OCI-LY7 (cell line): ENCODE measurements around the gene MYBBP1A. TPM values are rescaled to one million over a fixed set of nuclear protein-coding genes. Genes with fewer than 3 reads are reported as not detected.

ENCODE experiments used
- BruUV-seq: library from RNA; stranded (reverse); fragments of 400-500 nt; replicated peaks from 2 replicates; lab custom pipeline; 2021; lab: Mats Ljungman, UMichigan
- CTCF ChIA-PET: fragments of 300-600 bp; sonication (Branson Sonifier 250); formaldehyde crosslinking; loops from one replicate; lab custom pipeline; 2022; ENCODE audit warnings: antibody characterized with exemption; ENCODE audit not compliant: unreplicated experiment; lab: Charles Lee
- POLR2A ChIA-PET: fragments of 300-600 bp; sonication (Branson Sonifier 250); formaldehyde crosslinking; loops from one replicate; lab custom pipeline; 2022; ENCODE audit warnings: antibody characterized with exemption; lab: Charles Lee
- DNase-seq: peaks from one replicate; pipeline ENCODE4 v3.0.0-alpha.2; 2015; ENCODE audit warnings: low spot score
- H2AFZ ChIP-seq: fragments of 200-600 bp; sonication (generic), shearing (Covaris generic); 2 replicates; pipeline ENCODE4 v1.6.1; 2014; ENCODE audit warnings: mild to moderate bottlenecking, antibody characterized with exemption, low read length, moderate library complexity
- H3K27ac ChIP-seq: fragments of 200-600 bp; sonication (generic); 2 replicates; pipeline ENCODE4 v1.5.1; 2014; ENCODE audit warnings: mixed run types, low read depth, mild to moderate bottlenecking, moderate library complexity, low read length, inconsistent platforms; ENCODE audit not compliant: poor library complexity, severe bottlenecking
- H3K36me3 ChIP-seq: fragments of 200-600 bp; sonication (generic); 2 replicates; pipeline ENCODE4 v1.6.1; 2014; ENCODE audit warnings: mild to moderate bottlenecking, antibody characterized with exemption, low read length, moderate library complexity, mixed read lengths; ENCODE audit not compliant: insufficient read depth
- H3K4me1 ChIP-seq: fragments of 200-600 bp; sonication (generic); 2 replicates; pipeline ENCODE4 v1.5.1; 2014; ENCODE audit warnings: mild to moderate bottlenecking, low read length; ENCODE audit not compliant: insufficient read depth, poor library complexity, severe bottlenecking
- H3K4me2 ChIP-seq: fragments of 200-600 bp; sonication (generic); 2 replicates; pipeline ENCODE4 v1.6.1; 2014; ENCODE audit warnings: mild to moderate bottlenecking, low read length
- H3K4me3 ChIP-seq: fragments of 200-600 bp; sonication (generic); 2 replicates; pipeline ENCODE4 v1.5.1; 2014; ENCODE audit warnings: mild to moderate bottlenecking, low read depth, low read length; ENCODE audit not compliant: poor library complexity, severe bottlenecking
- H3K79me2 ChIP-seq: fragments of 200-600 bp; sonication (generic); 2 replicates; pipeline ENCODE4 v1.6.1; 2016; ENCODE audit warnings: low read depth, mild to moderate bottlenecking, low read length, moderate library complexity, mixed read lengths; ENCODE audit not compliant: insufficient read depth
- H3K9me2 ChIP-seq: fragments of 200-600 bp; sonication (generic); 2 replicates; pipeline ENCODE4 v1.6.1; 2016; ENCODE audit warnings: mild to moderate bottlenecking, low read length, mixed read lengths; ENCODE audit not compliant: insufficient read depth
- H3K9me3 ChIP-seq: fragments of 200-600 bp; sonication (generic); 2 replicates; pipeline ENCODE4 v1.6.1; 2014; ENCODE audit warnings: mild to moderate bottlenecking, mixed run types, low read length, mixed read lengths
- H4K20me1 ChIP-seq: fragments of 200-600 bp; sonication (generic); 2 replicates; pipeline ENCODE4 v1.6.1; 2014; ENCODE audit warnings: mild to moderate bottlenecking, antibody characterized with exemption, low read length, moderate library complexity, mixed read lengths; ENCODE audit not compliant: insufficient read depth
- EZH2phosphoT487 ChIP-seq: fragments of 200-600 bp; sonication (generic); IDR thresholded peaks from 2 replicates; pipeline ENCODE4 v1.6.1; 2018; ENCODE audit warnings: low read depth, borderline replicate concordance, mild to moderate bottlenecking, mixed run types, antibody characterized with exemption, low read length, moderate library complexity, mixed read lengths
- intact Hi-C: fragments of 100-400 bp; cut with micrococcal nuclease; formaldehyde crosslinking; loops from one replicate; pipeline ENCODE4 v1.10.0; 2022; ENCODE audit not compliant: unreplicated experiment
- total RNA-seq, 2 experiments: library from RNA; depleted of rRNA in 1 of 2; stranded (reverse); fragments of >200 nt in 1 of 2; shearing (Covaris generic) in 1 of 2; gene quantifications; 2 replicates each; pipeline ENCODE4 v1.2.3, GENCODE V29; 2014 to 2022
- TF ChIP-seq, protein P1 (sequence below): fragments of 200-600 bp; sonication (generic); conservative IDR thresholded peaks from 2 replicates; pipeline ENCODE4 v1.5.1; 2014; ENCODE audit warnings: mild to moderate bottlenecking, antibody characterized with exemption, low read length, moderate library complexity, mixed read lengths

Gene MYBBP1A
- total RNA-seq, 2 experiments from 2014 or later: 131 to 142 TPM

- intact Hi-C loops: no loop called here
- BruUV-seq: no TSS peak
- H2AFZ ChIP-seq: peak overlapping the region; percentile 27; the same call in 1 of the 2 replicates
- H3K9me2 ChIP-seq: no peaks in the 10 kb centered on the region
- no peaks in the 10 kb centered on the region for H3K36me3 ChIP-seq
- no peaks in the 10 kb centered on the region for H3K79me2 ChIP-seq
- POLR2A ChIA-PET: interaction anchor here (0.6 kb wide), 1 partner anchor 24 kb away, joined by 5 read pairs; no protein-coding TSS in a partner anchor
- TF ChIP-seq, protein P1, sequence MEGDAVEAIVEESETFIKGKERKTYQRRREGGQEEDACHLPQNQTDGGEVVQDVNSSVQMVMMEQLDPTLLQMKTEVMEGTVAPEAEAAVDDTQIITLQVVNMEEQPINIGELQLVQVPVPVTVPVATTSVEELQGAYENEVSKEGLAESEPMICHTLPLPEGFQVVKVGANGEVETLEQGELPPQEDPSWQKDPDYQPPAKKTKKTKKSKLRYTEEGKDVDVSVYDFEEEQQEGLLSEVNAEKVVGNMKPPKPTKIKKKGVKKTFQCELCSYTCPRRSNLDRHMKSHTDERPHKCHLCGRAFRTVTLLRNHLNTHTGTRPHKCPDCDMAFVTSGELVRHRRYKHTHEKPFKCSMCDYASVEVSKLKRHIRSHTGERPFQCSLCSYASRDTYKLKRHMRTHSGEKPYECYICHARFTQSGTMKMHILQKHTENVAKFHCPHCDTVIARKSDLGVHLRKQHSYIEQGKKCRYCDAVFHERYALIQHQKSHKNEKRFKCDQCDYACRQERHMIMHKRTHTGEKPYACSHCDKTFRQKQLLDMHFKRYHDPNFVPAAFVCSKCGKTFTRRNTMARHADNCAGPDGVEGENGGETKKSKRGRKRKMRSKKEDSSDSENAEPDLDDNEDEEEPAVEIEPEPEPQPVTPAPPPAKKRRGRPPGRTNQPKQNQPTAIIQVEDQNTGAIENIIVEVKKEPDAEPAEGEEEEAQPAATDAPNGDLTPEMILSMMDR: no peak
- no peak for TF ChIP-seq EZH2phosphoT487
- CTCF ChIA-PET: no interaction called here
- H3K4me1 ChIP-seq: peaks cover 32% of the 10 kb centered on the region
- H3K9me3 ChIP-seq: no peaks in the 10 kb centered on the region
- peak overlapping the region; percentile 48 for H3K4me2 ChIP-seq
- DNase-seq: peak; percentile 61
- peak overlapping the region; percentile 15 for H3K27ac ChIP-seq
- H3K4me3 ChIP-seq: no peak overlapping the region
- H4K20me1 ChIP-seq: no peaks in the 10 kb centered on the region
Observed at GRCh38 chr17:4504188-4504587, 51.0 kb downstream of the MYBBP1A start.

DNA sequence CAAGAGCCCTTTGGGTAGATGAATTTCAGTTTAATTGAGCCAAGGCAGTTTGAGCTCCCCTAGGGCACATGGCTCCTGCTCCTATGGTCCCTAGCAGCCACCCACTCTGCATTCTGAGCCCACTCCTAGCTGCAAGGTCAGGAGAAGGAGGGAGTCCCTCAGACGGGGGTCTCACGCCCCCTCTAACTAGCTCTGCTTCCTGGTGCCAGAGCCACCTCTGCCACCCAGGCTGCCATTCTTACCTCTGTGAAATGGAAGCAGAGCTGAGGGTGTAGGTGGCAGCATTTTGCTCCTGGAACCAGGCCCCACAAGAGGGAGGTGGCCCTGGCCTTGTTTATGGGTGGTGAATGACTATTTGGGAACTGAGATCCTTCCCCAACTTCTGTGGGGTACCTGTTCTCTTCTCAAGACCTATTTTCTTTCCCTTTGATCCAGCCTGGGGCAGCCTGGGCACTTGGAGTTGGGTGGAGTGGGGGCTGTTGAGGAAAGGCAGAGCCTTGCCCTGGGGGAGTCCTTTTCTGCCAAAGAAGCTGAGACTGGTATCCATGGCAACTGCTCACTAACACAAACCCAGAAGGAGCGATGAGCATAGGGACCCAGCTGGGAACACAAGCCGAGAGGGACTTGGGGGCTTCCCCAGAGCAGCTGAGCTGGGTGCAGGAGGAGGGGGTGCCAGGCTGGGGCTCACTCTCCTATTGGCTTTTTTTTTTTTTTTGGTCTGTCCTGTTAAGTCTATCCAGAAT, 51.7 kb downstream of the MYBBP1A start:
- Histone ChIP-seq H3K79me2 (no peaks in the 10 kb centered on the region), H3K9me2 (no peaks in the 10 kb centered on the region), H3K4me3 (no peak overlapping the region), H2AFZ (no peak overlapping the region), H4K20me1 (no peaks in the 10 kb centered on the region), H3K27ac (no peak overlapping the region), H3K4me2 (peak overlapping the region; percentile 48; the same call in 1 of the 2 replicates), H3K4me1 (peaks cover 33% of the 10 kb centered on the region), H3K9me3 (no peaks in the 10 kb centered on the region), H3K36me3 (no peaks in the 10 kb centered on the region)
- no peak for TF ChIP-seq EZH2phosphoT487
- TF ChIP-seq, protein P1: no peak
- no TSS peak for BruUV-seq
- ChIA-PET POLR2A (interaction anchor here (0.6 kb wide), 1 partner anchor 209 kb away, joined by 4 read pairs; no protein-coding TSS in a partner anchor), CTCF (no interaction called here)
- intact Hi-C loops: no loop called here
- no peak for DNase-seq
